GM18868 (cell line): ENCODE data around the gene ATXN1.

Experiments used
- ATAC-seq: cut with Tn5 transposase; IDR thresholded peaks from one replicate; pipeline ENCODE4 v1.9.1; 2021; ENCODE audit warnings: mild to moderate bottlenecking, moderate library complexity; ENCODE audit not compliant: unreplicated experiment

Gene ATXN1

DNA sequence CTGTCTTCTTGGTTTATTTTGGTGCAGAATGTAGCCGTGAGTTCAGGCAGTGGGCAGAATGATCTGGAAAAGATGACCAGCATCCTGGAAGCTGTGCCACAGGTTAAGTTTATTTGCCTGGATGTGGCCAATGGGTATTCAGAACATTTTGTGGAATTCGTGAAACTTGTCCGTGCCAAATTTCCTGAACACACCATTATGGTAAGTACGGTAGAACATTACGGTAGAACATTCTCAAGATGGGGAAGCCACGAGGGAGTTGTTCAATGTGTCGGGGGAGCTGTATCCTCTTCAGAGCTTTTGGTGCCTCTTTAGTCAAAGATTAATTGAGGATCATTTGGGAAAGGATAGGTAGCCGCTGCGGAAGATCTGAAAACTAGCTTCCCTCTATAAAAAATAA, 506.7 kb downstream of the ATXN1 start:
- ATAC-seq, result no peak

DNA sequence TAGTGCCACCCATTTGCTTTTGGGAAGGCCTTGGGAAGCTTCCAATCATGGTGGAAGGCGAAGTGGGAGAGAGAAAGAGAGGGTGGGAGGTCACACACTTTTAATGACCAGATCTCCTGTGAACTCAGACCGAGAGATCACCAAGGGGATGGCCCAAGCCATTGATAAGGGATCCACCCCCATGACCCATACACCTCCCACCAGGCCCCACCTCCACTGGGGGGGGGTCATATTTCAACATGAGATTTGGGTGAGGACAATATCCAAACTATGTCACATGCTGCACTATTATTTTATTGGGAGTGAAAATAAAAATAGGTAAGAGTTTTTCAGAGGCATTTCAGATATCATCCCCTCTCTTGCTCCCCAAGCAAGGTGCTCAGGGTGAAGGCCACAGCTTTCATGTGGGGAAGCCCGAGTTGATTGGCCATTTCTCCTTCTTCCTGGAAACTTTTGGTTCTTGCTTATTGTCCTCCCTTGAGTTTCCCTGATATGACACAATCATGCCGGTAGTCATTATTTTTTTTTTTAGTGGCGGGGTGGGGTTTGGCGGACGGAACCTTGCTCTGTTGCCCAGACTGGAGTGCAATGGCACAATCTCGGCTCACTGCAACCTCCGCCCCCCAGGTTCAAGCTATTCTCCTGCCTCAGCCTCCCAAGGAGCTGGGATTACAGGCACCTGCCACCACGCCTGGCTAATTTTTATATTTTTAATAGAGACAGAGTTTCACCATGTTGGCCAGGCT, 507.7 kb downstream of the ATXN1 start:
- ATAC-seq, result no peak

DNA sequence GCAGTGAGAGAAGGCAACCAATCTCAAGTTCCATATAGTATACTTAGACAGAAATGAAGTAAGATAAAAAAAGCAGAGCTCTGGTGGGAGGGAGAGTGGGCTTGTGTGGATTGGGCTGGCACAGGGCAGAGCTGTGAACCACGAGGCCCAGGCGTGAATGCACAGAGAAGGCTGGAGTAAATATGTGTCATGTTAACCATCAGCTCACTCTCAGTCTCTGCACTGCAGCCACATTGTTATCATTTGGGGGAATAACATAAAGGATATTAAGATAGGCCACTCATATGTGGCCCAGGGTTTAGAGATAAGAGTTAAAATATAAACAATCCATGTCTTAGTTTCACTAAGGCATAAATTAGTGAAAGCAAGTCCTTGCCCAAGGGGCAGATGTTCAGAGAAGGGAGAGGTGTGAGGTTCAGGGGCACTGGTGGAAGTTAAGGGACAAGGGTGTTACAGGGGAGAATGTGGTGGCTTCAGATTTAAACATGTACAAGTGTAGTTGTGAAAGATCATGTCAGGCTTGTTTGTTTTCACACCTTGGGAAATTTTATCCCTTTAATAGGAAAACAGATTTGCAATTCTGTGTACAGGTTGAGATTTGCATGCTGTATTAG, 508.5 kb downstream of the ATXN1 start:
- no peak for ATAC-seq

DNA sequence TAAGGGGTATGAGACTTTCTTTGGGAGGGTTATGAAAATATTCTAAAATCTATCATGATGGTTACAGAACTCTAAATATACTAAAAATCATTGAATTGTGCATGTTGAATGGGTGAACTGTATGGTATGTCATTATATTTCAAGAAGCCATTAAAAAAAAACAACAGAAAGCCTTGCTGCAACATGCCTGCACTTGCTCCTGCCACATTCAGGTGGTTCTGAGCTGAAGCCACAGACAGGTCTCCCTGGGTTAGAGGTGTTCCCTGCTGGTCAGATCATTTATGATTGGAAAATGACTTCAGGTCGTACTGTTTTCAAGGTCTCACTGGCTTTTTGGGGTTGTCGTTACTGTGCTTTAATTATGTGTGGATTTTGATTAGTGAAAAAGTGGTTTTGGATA, 509.6 kb downstream of the ATXN1 start:
- ATAC-seq, result no peak

DNA sequence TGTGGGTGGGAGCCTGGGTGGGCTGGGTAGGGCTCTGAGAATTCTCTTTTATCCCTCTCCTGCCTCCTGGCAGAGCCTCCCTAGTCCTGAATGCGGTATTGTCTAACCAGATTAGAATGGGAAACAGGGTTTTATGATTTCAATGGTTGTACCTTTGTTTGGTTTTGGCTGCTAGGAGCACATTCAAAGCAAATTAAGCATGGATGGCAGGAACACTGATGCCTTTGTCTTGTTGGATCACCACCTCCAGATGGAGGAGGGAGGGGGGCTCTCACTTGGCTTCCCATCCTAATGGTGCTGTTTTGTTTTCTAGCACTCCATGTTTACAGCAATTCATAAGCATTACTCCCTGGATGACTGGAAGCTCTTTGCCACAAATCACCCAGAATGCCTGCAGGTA, 511.3 kb downstream of the ATXN1 start:
- ATAC-seq, result no peak
